GM10847 (cell line): ENCODE measurements around the gene MAP1S.

ENCODE experiments used
- POLR2A ChIP-seq: IDR thresholded peaks from 2 replicates; pipeline ENCODE4 v1.6.1; 2011; ENCODE audit not compliant: insufficient read length; ENCODE audit errors: extremely low read depth

Gene MAP1S

DNA sequence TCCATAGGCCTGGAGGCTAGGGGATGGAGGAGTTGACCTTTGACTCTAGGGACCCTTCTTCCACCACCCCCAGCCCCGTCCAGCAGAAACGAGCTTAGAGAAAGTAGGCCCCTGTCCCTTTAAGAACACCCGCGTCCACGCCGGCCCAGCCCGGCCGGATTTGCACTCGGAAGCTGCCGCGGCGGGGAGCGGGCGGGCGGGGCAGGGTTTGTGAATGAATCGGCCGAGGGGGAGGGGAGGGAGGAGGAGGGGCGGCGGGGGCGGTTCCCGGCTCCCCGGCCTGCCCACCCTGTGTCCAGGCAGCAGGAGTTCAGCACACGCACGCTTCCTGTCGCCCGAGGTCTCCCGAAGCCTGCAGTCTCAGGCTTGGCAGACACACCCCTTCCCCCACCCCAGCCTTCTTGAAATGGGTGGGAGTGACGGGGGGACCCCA is 32.7 kb upstream of the MAP1S start:
- TF ChIP-seq POLR2A, result no peak

DNA sequence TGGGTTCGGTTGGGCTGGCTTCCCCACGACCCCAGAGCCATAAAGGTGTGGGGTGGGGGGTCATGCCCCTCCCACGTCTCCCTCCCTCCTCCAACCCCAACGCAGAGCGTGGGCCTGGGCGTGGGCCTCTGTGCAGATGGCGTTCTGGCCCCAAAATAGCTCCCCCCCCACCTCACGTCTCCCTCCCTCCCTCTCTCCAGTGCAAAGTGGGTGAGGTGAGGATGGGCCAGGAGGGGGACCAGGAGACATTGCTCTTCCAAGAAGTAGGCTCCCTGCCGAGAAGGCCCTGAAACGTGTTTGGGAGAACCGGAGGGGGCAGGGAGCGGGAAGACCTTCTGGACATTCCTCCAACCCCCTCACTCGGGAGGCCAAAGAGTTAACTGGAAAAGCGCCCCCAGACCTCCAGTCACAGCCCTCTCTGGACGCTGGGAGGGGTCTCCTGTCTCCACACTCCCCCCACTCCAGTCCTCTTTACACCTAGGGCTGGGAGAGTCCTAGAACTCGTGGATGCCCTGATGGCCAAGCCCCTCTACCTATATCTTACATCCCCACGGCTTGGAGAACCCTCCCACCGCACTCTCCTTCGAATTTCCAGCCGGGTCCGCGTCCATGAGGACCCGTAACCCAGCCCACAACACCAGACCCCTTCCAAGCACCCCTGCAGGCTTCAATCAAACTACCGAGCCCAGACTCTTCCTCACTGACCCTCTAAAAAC is 32.0 kb upstream of the MAP1S start:
- no peak for TF ChIP-seq POLR2A

DNA sequence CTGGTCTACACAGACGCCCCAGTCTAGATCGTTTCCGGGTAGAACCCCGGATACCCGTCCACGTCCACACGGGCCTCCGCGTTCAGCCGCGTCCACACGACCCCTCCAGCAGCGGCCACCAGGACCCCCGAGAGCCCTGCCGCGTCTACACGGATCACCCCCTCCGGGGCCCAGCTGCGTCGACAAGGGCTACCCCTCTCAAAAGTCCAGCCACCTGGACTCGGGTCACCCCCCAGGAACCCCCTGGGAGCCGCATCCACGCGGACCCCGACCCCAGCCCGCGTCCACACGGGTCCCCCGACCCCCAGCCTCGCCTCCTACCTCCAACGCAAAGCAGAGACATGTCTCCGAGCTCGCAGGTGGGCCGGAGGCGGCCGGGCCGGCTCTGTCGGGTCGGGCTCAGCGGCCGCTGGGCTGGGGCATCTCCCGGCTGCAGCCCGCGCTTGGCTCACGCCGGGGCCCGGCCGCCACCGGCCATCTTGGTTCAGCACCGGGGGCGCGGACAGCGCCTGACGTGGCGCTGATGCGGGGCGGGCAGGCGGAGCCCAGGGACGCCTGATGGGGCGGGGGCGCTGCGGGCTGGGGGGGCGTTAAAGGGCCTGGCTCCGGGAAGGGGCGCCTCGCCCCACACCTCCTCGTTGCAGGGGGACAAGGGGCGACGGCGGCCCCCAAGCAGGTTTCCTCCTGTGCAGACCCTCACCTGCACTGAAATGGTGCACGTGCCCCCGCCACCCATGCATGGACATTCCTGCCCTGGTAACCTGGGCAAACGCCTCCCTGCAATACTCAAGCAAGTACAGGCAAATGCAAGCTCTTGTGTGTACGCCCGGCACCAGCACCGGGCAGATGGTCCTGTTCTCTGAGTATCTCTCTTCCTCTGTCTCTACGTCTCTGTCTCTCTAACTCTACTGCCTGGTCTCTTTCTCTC is 31.2 kb upstream of the MAP1S start, which contains the start of gene UNC13A:
Gene UNC13A, minus strand, starts transcription at position 498 of the 928 bp plus-strand sequence. Its CDS starts 155 bp downstream, at position 343.
- no peak for TF ChIP-seq POLR2A

DNA sequence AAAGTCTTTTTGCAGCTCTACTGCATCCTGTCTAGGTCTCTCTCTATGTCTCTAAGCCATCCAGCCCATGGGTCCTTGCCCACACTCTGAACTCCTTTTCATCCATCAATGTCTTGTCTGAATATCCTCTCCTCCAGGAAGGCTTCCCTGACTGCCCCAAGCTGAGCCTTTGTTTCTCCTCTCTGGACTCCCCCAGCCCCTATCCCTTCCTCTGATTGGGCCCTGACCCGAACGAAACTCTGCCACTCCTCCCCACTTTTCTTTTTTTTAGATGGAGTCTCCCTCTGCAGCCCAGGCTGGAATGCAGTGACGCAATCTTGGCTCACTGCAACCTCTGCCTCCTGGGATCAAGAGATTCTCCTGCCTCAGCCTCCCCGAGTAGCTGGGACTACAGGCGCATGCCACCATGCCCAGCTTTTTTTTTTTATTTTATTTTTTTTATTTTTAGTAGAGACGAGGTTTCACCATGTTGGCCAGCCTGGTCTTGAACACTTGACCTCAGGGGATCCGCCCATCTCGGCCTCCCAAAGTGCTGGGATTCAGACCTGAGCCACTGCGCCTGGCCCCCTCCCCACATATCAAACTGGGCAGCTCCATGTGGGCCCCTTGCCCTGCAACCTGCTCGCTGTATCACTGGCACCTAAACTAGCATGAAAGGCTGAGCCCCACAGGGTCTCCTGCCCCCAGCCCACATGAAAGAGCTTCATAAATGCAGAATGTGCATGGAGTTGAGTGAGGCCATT is 30.3 kb upstream of the MAP1S start:
- no peak for TF ChIP-seq POLR2A

DNA sequence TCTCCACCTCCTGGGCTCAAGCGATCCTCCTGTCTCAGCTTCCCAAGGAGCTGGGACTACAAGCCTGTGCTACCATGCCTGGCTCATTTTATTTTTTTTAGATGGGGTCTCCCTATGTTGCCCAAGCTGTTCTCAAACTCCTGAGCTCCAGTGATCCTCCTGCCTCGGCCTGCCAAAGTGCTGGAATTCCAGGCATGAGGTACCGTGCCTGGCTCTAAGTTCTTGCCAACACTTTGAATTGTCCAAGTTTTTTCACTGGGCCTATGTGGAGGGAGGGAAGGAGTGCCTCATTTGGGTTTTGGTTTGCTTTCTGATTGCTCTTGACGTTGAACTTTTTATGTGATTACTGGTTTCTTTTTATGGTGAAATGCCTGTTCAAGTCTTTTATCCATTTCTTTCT is 26.7 kb upstream of the MAP1S start:
- no peak for TF ChIP-seq POLR2A

DNA sequence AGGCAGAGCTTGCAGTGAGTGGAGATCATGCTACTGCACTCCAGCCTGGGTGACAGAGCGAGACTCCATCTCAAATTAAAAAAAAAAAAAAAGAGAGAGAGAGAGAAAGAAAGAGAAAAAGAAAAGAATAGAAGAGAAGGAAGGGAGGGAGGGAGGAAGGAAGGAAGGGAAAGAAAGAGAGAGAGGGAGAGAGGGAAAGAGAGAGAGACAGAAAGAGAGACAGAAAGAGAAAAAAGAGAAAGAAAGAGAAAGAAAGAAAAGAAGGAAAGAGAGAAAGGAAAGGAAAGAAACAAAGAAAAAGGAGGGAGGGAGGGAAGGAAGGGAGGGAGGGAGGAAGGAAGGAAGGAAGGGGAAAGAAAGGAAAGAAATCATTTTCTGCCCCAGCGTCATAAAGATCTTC is 24.1 kb upstream of the MAP1S start:
- TF ChIP-seq POLR2A, result no peak

DNA sequence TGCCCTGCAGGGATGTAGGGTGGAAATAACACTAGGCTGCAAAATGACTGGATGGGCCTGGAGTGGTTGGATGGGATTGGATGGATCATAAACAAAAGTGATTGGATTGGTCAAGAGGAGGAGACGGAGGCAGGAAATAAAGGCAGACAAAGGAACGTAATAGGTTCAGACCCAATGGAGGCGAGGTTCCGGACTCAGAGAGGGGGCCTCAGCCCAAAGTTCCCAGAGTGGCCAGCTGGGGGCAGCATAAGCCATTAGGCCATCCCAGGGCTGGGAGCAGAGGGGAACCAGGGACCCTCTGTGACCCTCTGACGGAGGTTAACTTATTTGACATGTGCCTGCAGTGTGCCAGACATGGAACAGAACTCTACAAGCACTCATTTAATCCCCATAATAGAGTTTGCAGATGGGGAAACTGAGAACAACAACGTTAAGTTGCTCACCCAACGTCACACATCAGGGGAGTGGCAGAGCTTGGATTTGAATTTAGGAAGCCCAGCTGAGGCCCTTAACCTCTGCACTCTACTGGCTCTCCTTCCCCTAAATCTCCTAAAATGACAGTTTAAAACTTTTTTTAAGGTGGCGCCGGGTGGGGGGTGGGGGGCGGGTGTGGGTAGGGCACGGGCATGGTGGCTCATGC is 15.3 kb upstream of the MAP1S start:
- no peak for TF ChIP-seq POLR2A

DNA sequence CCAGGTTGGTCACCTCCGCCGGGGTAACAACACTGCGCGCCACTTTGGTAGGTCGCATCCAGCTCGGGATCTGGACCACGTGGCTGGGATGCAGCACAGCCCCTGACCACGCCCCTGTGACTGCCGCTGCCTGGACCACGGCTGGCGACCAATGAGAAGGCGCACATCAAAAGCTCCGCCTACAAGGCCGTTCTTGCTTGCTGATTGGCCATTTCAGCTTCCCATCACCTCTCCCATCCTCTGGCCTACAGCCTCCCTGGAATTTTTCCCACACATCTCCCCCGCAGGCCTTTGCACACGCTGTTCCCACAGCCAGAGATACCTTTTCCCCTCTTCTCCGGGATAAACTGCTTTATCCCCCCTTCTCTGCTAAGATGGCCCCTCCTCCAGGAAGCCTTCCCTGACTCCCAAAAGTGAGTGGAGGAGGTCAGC is 12.5 kb upstream of the MAP1S start:
- TF ChIP-seq POLR2A, result no peak

DNA sequence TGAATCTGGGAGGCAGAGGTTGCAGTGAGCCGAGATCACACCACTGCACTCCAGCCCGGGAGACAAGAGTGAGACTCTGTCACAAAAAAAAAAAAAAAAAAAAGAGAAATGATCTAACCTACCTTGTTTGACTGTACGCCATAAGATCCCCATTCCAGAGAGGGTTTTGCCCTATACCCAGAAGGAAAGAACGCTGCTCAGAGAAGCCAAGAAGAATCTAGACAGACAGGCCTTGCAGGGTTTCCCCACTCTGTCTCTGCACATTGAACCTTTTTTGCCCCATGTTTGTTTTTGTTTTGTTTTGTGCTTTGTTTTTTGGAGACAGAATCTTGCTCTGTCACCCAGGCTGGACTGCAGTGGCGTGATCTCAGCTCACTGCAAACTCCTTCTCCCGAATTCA is 7.4 kb upstream of the MAP1S start:
- TF ChIP-seq POLR2A, result no peak

DNA sequence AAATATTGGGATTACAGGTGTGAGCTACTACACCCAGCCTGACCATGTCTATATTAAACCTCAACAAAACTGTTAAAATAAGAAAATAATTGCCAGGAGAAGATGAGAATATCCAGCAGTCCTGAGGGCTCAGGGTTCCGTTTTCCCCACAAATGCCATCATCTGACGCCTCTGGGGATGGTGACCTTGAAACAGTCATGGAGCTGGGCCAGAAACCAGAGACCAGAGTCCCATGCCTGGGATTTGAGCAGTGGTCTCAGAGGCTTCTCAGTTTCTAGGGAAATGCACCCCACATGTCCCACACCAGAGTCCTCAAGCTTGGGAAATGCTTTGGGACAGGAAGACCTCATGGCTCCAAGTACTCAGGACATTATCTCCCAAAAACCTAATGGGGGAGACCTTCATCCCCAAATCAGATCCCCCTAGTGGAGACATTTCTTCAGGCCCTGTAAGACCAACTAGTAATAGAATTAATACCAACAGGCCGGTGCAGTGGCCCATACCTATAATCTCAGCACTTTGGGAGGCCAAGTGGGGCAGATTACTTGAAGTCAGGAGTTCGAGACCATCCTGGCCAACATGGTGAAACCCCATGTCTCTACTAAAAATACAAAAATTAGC is 2.9 kb upstream of the MAP1S start:
- TF ChIP-seq POLR2A, result no peak

DNA sequence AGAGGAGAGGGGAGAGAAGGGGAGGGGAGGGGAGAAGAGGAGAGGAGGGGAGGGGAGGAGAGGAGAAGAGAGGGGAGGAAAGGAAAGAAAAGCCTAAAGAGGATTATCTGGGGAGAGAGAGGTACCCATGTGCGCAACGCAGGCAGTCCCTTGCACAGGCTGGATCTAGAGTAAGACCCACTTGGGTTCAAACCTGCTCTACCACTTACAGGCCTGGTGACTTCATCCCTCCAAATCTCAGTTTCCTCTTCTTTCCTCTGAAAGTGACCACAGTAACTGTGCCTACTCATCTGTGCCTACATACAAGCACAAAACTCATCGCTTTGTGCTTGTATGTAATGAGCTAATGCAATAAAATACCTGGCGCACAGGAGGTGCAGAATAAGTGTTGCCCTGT is 732 bp upstream of the MAP1S start:
- no peak for TF ChIP-seq POLR2A

DNA sequence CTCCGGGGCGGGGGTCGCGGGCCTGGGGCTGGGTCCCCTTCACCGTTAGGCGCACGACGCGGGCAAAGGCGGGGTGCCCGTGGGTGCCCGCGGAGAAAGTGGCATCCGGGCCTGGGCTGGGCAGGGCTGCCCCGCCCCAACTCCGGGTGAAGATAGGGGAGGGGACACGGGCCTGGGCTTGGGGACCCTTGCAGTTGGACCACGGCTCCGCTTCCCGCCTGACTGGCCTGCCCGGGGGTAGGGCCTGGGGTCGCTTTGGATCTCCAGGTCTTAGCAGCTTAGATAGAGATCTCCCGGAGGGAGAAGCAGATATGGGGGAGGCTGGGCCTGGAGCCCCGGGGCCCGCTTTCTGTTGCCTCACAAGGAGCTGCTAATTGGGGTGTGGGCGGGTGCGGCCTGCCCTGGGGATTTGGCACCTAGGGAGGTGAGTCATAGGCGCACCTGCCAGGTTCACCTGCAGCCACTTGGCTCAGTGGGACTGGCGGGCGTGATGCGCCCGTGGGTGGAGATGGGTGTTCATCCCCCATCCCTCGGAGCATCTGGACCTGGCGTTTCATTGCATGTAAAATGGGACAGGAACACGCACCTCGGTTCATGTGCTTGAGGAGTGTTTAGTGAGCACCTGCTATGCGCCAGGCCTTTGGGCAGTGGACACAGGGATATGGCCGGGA is 585 bp downstream of the MAP1S start:
- TF ChIP-seq POLR2A, result no peak

DNA sequence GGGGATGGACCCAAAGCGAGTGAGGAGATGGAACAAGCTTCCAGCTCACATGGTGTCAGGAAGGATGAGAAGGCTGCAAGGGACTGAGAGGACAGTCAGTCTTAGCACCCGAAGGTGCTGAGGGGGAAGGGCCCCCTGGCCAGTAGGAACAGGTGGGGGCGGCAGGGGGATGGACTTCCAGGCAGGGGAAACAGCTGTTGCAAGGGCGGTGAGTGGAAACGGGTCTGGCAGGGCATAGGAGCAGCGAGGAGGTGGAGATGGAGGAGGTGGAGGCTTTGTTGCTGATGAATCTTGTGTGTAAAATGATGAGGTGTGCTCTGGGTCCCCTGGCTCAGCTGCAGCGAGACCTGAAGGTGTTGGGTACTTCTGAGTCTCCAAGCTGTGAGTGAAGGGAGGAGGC is 1.2 kb downstream of the MAP1S start:
- no peak for TF ChIP-seq POLR2A

DNA sequence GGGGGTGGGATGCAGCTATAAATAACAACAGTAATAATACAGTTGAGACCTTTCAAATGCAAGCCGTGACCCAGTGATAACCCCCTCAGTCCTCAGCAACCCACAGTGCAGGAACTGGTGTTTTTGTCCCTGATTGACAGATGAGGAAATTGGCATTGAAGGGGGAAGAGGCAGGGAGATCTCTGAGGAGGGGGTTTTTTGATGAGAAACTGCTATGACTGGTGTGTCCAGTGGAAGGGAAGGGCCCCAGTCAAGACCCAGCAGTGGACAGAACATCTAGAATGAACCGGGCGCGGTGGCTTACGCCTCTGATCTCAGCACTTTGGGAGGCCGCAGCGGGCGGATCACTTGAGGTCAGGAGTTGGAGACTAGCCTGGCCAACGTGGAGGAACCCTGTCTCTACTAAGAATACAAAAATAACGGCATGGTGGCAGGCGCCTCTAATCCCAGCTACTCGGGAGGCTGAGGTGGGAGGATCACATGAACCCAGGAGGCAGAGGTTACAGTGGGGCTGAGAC is 1.9 kb downstream of the MAP1S start:
- TF ChIP-seq POLR2A, result no peak
